ENCODE data around the gene WWC2. TPM values are rescaled to one million over a fixed set of nuclear protein-coding genes. Genes with fewer than 3 reads are reported as not detected.

The WWC2 gene
- total and polyA plus RNA-seq, 7 donors = 2.9 to 15.5 (median 7.8) TPM

GRCh38 chr4:183326853-183327252 is 227.8 kb downstream of the WWC2 start:
- WGBS, 3 donors = 45 to 76% (median 76%) methylated on average over 2 of the region's 2 CpGs
- intact Hi-C loops (cut with DNase I) = no loop called here

GRCh38 chr4:183327827-183328226 is 228.8 kb downstream of the WWC2 start:
- H3K27ac ChIP-seq = no peak overlapping the region
- ATAC-seq = no peak
- no peak for DNase-seq
- no peak overlapping the region for H3K4me3 ChIP-seq
- H3K36me3 ChIP-seq (ENCODE audit: insufficient read depth in 1 of 2, low read depth in 1 of 2) = no peaks in the 10 kb centered on the region
- intact Hi-C loops (cut with DNase I) = no loop called here
- H3K9me3 ChIP-seq = no peaks in the 10 kb centered on the region
- WGBS, 3 donors = 91 to 96% (median 93%) methylated on average over 7 of the region's 7 CpGs
- H3K27me3 ChIP-seq (ENCODE audit: insufficient read depth in 3 of 3, low read length in 2 of 3) = no peaks in the 10 kb centered on the region
- no peaks in the 10 kb centered on the region for H3K4me1 ChIP-seq
- TF ChIP-seq CTCF (IDR thresholded peaks at IDR 0.05) = no peak

More at GRCh38 chr4:183326853-183327252, 227.8 kb downstream of the WWC2 start:
- Histone ChIP-seq H3K9me3 (no peaks in the 10 kb centered on the region), H3K4me1 (no peaks in the 10 kb centered on the region), H3K27ac (no peak overlapping the region), H3K36me3 (ENCODE audit: insufficient read depth in 1 of 2, low read depth in 1 of 2) (no peaks in the 10 kb centered on the region), H3K4me3 (no peak overlapping the region), H3K27me3 (ENCODE audit: insufficient read depth in 3 of 3, low read length in 2 of 3) (no peaks in the 10 kb centered on the region)
- TF ChIP-seq CTCF (IDR thresholded peaks at IDR 0.05) = no peak
- no peak for DNase-seq
- ATAC-seq = no peak

- Histone ChIP-seq H3K9me3 (no peaks in the 10 kb centered on the region), H3K4me3 (no peak overlapping the region), H3K36me3 (ENCODE audit: insufficient read depth in 1 of 2, low read depth in 1 of 2) (no peaks in the 10 kb centered on the region), H3K27ac (no peak overlapping the region), H3K27me3 (ENCODE audit: insufficient read depth in 3 of 3, low read length in 2 of 3) (no peaks in the 10 kb centered on the region), H3K4me1 (no peaks in the 10 kb centered on the region)
- 52 to 65% (median 55%) methylated on average over 7 of the region's 7 CpGs for WGBS, 3 donors
- DNase-seq (no peak), ATAC-seq (no peak)
- TF ChIP-seq CTCF (IDR thresholded peaks at IDR 0.05) = no peak
- intact Hi-C loops (cut with DNase I) = no loop called here
These were observed 229.8 kb downstream of the WWC2 start for GRCh38 chr4:183328832-183329231.

GRCh38 chr4:183329244-183329643 is 230.2 kb downstream of the WWC2 start:
- Histone ChIP-seq H3K4me1 (no peaks in the 10 kb centered on the region), H3K9me3 (no peaks in the 10 kb centered on the region), H3K4me3 (no peak overlapping the region), H3K36me3 (ENCODE audit: insufficient read depth in 1 of 2, low read depth in 1 of 2) (no peaks in the 10 kb centered on the region), H3K27me3 (ENCODE audit: insufficient read depth in 3 of 3, low read length in 2 of 3) (no peaks in the 10 kb centered on the region), H3K27ac (no peak overlapping the region)
- intact Hi-C loops (cut with DNase I) = no loop called here
- ATAC-seq (no peak), DNase-seq (no peak)
- WGBS, 3 donors = 87 to 94% (median 93%) methylated on average over 6 of the region's 6 CpGs
- no peak for TF ChIP-seq CTCF (IDR thresholded peaks at IDR 0.05)

- H3K27me3 ChIP-seq (ENCODE audit: insufficient read depth in 3 of 3, low read length in 2 of 3) = no peaks in the 10 kb centered on the region
- TF ChIP-seq CTCF (IDR thresholded peaks at IDR 0.05) = no peak
- H3K4me3 ChIP-seq = no peak overlapping the region
- no peaks in the 10 kb centered on the region for H3K36me3 ChIP-seq (ENCODE audit: insufficient read depth in 1 of 2, low read depth in 1 of 2)
- H3K9me3 ChIP-seq = no peaks in the 10 kb centered on the region
- DNase-seq (no peak), ATAC-seq (no peak)
- intact Hi-C loops (cut with DNase I) = no loop called here
- H3K27ac ChIP-seq = no peak overlapping the region
- no peaks in the 10 kb centered on the region for H3K4me1 ChIP-seq
- 68 to 72% (median 68%) methylated on average over 10 of the region's 10 CpGs for WGBS, 3 donors
These were observed 231.1 kb downstream of the WWC2 start for GRCh38 chr4:183329954-183330742.

All from psoas muscle (tissue), 8 donors.